SU-DHL-6 (cell line): ENCODE data around the gene SIRPA.

Experiments used
- H2AFZ ChIP-seq: fragments of 200-600 bp; sonication (generic); 2 replicates; pipeline ENCODE4 v1.6.1; 2014; ENCODE audit warnings: low read depth, mild to moderate bottlenecking, moderate library complexity, mixed read lengths, antibody characterized with exemption, low read length; ENCODE audit not compliant: severe bottlenecking
- H3F3A ChIP-seq: fragments of 200-600 bp; shearing (Covaris generic); 2 replicates; pipeline ENCODE4 v1.6.0; 2016; ENCODE audit warnings: antibody characterized with exemption, mild to moderate bottlenecking; ENCODE audit not compliant: insufficient read depth
- H3K27ac ChIP-seq: fragments of 200-600 bp; sonication (generic); 2 replicates; pipeline ENCODE4 v1.5.1; 2016; ENCODE audit warnings: low read depth, mild to moderate bottlenecking, low read length, moderate library complexity, mixed read lengths
- H3K27me3 ChIP-seq: fragments of 200-600 bp; sonication (generic), shearing (Covaris generic); 2 replicates; pipeline ENCODE4 v1.6.0; 2014; ENCODE audit warnings: mild to moderate bottlenecking, low read length
- H3K36me3 ChIP-seq: fragments of 200-600 bp; sonication (generic); 2 replicates; pipeline ENCODE4 v1.6.1; 2014; ENCODE audit warnings: mild to moderate bottlenecking, low read length, mixed read lengths
- H3K4me2 ChIP-seq: fragments of 300-600, 200-600 bp; shearing (Covaris generic), sonication (generic); 2 replicates; pipeline ENCODE4 v1.6.0; 2014; ENCODE audit warnings: low read length, low read depth, mild to moderate bottlenecking; ENCODE audit not compliant: poor library complexity, severe bottlenecking
- H3K4me3 ChIP-seq: fragments of 200-600 bp; sonication (generic); 2 replicates; pipeline ENCODE4 v1.5.1; 2014; ENCODE audit warnings: antibody characterized with exemption, low read length, mild to moderate bottlenecking, mixed read lengths; ENCODE audit not compliant: insufficient read depth, poor library complexity, severe bottlenecking
- H3K79me2 ChIP-seq: fragments of 200-600 bp; sonication (generic); 2 replicates; pipeline ENCODE4 v1.6.1; 2014; ENCODE audit warnings: mild to moderate bottlenecking, low read length, moderate library complexity; ENCODE audit not compliant: insufficient read depth
- H3K9ac ChIP-seq: fragments of 200-600 bp; sonication (generic); 2 replicates; pipeline ENCODE4 v1.7.0; 2014; ENCODE audit warnings: mild to moderate bottlenecking, low read length
- H3K9me2 ChIP-seq: fragments of 200-600 bp; sonication (generic); replicated peaks from 2 replicates; pipeline ENCODE4 v1.6.1; 2014; ENCODE audit warnings: low read length; ENCODE audit not compliant: insufficient read depth
- H3K9me3 ChIP-seq: fragments of 200-600 bp; sonication (generic); 2 replicates; pipeline ENCODE4 v1.6.1; 2014; ENCODE audit warnings: low read length, mixed read lengths; ENCODE audit not compliant: insufficient read depth
- H4K20me1 ChIP-seq: fragments of 200-600 bp; sonication (generic); 2 replicates; pipeline ENCODE4 v1.6.1; 2014; ENCODE audit warnings: low read depth, mild to moderate bottlenecking, antibody characterized with exemption, low read length, moderate library complexity, mixed read lengths
- EZH2phosphoT487 ChIP-seq: fragments of 200-600 bp; sonication (generic), shearing (Covaris generic); conservative IDR thresholded peaks from 2 replicates; pipeline ENCODE4 v1.6.1; 2018; ENCODE audit warnings: mild to moderate bottlenecking, antibody characterized with exemption, low read length, moderate library complexity, mixed read lengths
- TF ChIP-seq, protein P1 (sequence below): fragments of 200-600 bp; sonication (generic); IDR thresholded peaks from one replicate; pipeline ENCODE4 v1.5.1; 2017; ENCODE audit warnings: antibody characterized with exemption, mild to moderate bottlenecking, low read length, moderate library complexity; ENCODE audit not compliant: insufficient read depth, poor library complexity, severe bottlenecking

The SIRPA gene

GRCh38 chr20:1877609-1878200 is 17.5 kb upstream of the SIRPA start:
- no peak overlapping the region for H3K4me2 ChIP-seq

GRCh38 chr20:1879369-1879768 is 15.8 kb upstream of the SIRPA start:
- no peak for TF ChIP-seq EZH2phosphoT487
- TF ChIP-seq, protein P1, sequence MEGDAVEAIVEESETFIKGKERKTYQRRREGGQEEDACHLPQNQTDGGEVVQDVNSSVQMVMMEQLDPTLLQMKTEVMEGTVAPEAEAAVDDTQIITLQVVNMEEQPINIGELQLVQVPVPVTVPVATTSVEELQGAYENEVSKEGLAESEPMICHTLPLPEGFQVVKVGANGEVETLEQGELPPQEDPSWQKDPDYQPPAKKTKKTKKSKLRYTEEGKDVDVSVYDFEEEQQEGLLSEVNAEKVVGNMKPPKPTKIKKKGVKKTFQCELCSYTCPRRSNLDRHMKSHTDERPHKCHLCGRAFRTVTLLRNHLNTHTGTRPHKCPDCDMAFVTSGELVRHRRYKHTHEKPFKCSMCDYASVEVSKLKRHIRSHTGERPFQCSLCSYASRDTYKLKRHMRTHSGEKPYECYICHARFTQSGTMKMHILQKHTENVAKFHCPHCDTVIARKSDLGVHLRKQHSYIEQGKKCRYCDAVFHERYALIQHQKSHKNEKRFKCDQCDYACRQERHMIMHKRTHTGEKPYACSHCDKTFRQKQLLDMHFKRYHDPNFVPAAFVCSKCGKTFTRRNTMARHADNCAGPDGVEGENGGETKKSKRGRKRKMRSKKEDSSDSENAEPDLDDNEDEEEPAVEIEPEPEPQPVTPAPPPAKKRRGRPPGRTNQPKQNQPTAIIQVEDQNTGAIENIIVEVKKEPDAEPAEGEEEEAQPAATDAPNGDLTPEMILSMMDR = no peak
- H3K27ac ChIP-seq = no peak overlapping the region
- no peaks in the 10 kb centered on the region for H3K9me2 ChIP-seq
- H3K27me3 ChIP-seq = no peaks in the 10 kb centered on the region
- no peak overlapping the region for H3K9ac ChIP-seq
- no peaks in the 10 kb centered on the region for H3K79me2 ChIP-seq
- no peaks in the 10 kb centered on the region for H4K20me1 ChIP-seq
- no peak overlapping the region for H2AFZ ChIP-seq
- no peaks in the 10 kb centered on the region for H3K9me3 ChIP-seq
- no peaks in the 10 kb centered on the region for H3K36me3 ChIP-seq
- no peak overlapping the region for H3K4me3 ChIP-seq
- H3F3A ChIP-seq = no peaks in the 10 kb centered on the region
- H3K4me2 ChIP-seq = no peak overlapping the region

More at GRCh38 chr20:1877609-1878200, 17.5 kb upstream of the SIRPA start:
- Histone ChIP-seq H3K4me3 (no peak overlapping the region), H3K27me3 (no peaks in the 10 kb centered on the region), H4K20me1 (no peaks in the 10 kb centered on the region), H3K27ac (no peak overlapping the region), H2AFZ (no peak overlapping the region), H3K79me2 (no peaks in the 10 kb centered on the region), H3K9me2 (no peaks in the 10 kb centered on the region), H3F3A (no peaks in the 10 kb centered on the region), H3K9me3 (no peaks in the 10 kb centered on the region), H3K36me3 (no peaks in the 10 kb centered on the region), H3K9ac (no peak overlapping the region)
- TF ChIP-seq EZH2phosphoT487 = no peak
- TF ChIP-seq, protein P1 = no peak

DNA sequence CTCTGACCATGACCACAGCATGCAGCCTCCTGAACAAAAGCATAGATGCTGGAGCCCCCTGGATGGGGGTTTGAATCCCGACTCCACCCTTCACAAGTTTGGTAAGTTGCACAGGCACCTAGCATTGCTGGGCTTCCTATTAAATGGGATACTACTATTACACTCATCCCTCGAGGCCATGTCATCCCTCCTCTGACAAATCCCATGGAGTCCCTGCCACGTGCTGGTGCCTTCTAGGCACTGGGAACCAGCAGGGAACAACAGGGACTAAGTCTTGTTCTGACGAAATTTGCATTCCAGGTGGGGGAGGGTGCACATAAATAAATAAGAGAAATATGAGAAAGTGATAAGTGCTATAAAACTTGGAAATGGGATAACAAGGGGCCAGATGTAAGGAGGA is 15.3 kb upstream of the SIRPA start:
- Histone ChIP-seq H2AFZ (no peak overlapping the region), H3K9ac (no peak overlapping the region), H3K27me3 (no peaks in the 10 kb centered on the region), H4K20me1 (no peaks in the 10 kb centered on the region), H3K4me2 (no peak overlapping the region), H3K9me3 (no peaks in the 10 kb centered on the region), H3K79me2 (no peaks in the 10 kb centered on the region), H3K4me3 (no peak overlapping the region), H3K9me2 (no peaks in the 10 kb centered on the region), H3K36me3 (no peaks in the 10 kb centered on the region), H3K27ac (no peak overlapping the region), H3F3A (no peaks in the 10 kb centered on the region)
- TF ChIP-seq EZH2phosphoT487 = no peak
- TF ChIP-seq, protein P1 = no peak
